ENCODE data around the gene PDZRN3. TPM values are rescaled to one million over a fixed set of nuclear protein-coding genes. Genes with fewer than 3 reads are reported as not detected.

The PDZRN3 gene
- total RNA-seq, 1 experiment from 2014 or later: 5.9 TPM

DNA sequence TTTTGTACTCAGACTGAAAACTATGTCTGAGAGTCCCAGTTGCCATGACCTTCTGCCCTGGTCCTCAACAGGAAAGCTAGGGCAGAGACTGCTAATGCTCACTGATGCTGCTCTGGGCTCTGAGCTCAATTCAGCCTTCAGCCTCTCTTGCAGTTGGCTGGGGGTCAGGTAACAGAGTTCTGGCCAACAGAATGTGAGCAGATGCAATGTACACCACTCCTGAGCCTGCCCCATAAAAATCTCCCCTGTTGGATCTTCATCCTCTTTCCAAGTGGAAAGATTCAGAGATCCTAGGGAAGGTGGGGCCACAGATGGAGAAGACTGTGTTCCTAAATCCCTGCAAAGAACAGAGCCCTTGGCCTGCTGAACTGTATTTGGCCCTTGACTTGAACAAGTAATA, 87.8 kb downstream of the PDZRN3 start:
- no peaks in the 10 kb centered on the region for H4K20me1 ChIP-seq (ENCODE audit: control insufficient read depth, insufficient read depth, insufficient read length)
- no peak overlapping the region for H3K56ac ChIP-seq (ENCODE audit: insufficient read length, low read depth, low read length)
- no peak overlapping the region for H2AK5ac ChIP-seq (ENCODE audit: insufficient read length, low read length)
- H4K8ac ChIP-seq (replicated peaks; ENCODE audit: insufficient read length, low read depth, low read length): no peak overlapping the region
- H3K4me1 ChIP-seq (ENCODE audit: insufficient read depth, low read length): peaks cover 7% of the 10 kb centered on the region
- H3K4me2 ChIP-seq (ENCODE audit: insufficient read depth, insufficient read length, low read length): no peak overlapping the region
- no peak overlapping the region for H3K4ac ChIP-seq (ENCODE audit: low read depth, low read length)
- no peak overlapping the region for H3K18ac ChIP-seq (ENCODE audit: insufficient read length, low read depth, low read length)
- no peak overlapping the region for H2BK5ac ChIP-seq (ENCODE audit: insufficient read length, low read length)
- no peak overlapping the region for H2BK15ac ChIP-seq (ENCODE audit: low read depth, low read length)
- no peak overlapping the region for H3T11ph ChIP-seq (ENCODE audit: low read length)
- Mint-ChIP-seq H3K36me3 (ENCODE audit: insufficient read depth in 1 of 3, low read depth in 3 of 3) (no peaks in the 10 kb centered on the region), H3K27ac (no peak overlapping the region), H3K9me3 (no peaks in the 10 kb centered on the region), H3K4me1 (peaks cover 33 to 35% of the 10 kb centered on the region in 2 experiments), H3K27me3 (ENCODE audit: low read depth) (no peaks in the 10 kb centered on the region), H3K4me3 (no peak overlapping the region)
- H3K9ac ChIP-seq (ENCODE audit: extremely low read depth, insufficient read length, low read length): no peak overlapping the region
- no peak overlapping the region for H3K14ac ChIP-seq (ENCODE audit: insufficient read depth, low read length)
- H2BK12ac ChIP-seq (ENCODE audit: insufficient read length, low read depth, low read length): no peak overlapping the region
- no peak overlapping the region for H2AFZ ChIP-seq (ENCODE audit: low read length)
- no peak overlapping the region for H3K23ac ChIP-seq (ENCODE audit: insufficient read length, low read depth, low read length)
- H3K27ac ChIP-seq (ENCODE audit: insufficient read length, low read depth, low read length): no peak overlapping the region
- TF ChIP-seq, protein P1, sequence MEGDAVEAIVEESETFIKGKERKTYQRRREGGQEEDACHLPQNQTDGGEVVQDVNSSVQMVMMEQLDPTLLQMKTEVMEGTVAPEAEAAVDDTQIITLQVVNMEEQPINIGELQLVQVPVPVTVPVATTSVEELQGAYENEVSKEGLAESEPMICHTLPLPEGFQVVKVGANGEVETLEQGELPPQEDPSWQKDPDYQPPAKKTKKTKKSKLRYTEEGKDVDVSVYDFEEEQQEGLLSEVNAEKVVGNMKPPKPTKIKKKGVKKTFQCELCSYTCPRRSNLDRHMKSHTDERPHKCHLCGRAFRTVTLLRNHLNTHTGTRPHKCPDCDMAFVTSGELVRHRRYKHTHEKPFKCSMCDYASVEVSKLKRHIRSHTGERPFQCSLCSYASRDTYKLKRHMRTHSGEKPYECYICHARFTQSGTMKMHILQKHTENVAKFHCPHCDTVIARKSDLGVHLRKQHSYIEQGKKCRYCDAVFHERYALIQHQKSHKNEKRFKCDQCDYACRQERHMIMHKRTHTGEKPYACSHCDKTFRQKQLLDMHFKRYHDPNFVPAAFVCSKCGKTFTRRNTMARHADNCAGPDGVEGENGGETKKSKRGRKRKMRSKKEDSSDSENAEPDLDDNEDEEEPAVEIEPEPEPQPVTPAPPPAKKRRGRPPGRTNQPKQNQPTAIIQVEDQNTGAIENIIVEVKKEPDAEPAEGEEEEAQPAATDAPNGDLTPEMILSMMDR (conservative IDR thresholded peaks at IDR 0.05): no peak
- H3K23me2 ChIP-seq (ENCODE audit: insufficient read length, low read depth, low read length, poor library complexity, severe bottlenecking): no peaks in the 10 kb centered on the region
- H3K9me3 ChIP-seq (ENCODE audit: control insufficient read depth, low read depth, low read length): no peaks in the 10 kb centered on the region
- no peaks in the 10 kb centered on the region for H3K27me3 ChIP-seq (ENCODE audit: insufficient read depth, low read length)
- H3K79me1 ChIP-seq (ENCODE audit: insufficient read depth, low read depth, low read length, poor library complexity, severe bottlenecking): no peaks in the 10 kb centered on the region
- no peak overlapping the region for H4K5ac ChIP-seq (ENCODE audit: insufficient read length, low read depth, low read length)
- no peak overlapping the region for H2BK120ac ChIP-seq (ENCODE audit: low read depth, low read length, poor library complexity, severe bottlenecking)
- no peak for DNase-seq
- H2BK20ac ChIP-seq (ENCODE audit: low read depth, low read length, poor library complexity, severe bottlenecking): no peak overlapping the region
- H4K91ac ChIP-seq (ENCODE audit: insufficient read length, low read depth, low read length): no peak overlapping the region
- H3K79me2 ChIP-seq (ENCODE audit: insufficient read depth, low read length): no peaks in the 10 kb centered on the region

Measured in H9 (cell line).